ENCODE data around the gene NSMF. TPM values are rescaled to one million over a fixed set of nuclear protein-coding genes. Genes with fewer than 3 reads are reported as not detected.

The NSMF gene
- total and polyA plus RNA-seq, 2 experiments from 2014 or later, result 20.3 to 103 TPM

DNA sequence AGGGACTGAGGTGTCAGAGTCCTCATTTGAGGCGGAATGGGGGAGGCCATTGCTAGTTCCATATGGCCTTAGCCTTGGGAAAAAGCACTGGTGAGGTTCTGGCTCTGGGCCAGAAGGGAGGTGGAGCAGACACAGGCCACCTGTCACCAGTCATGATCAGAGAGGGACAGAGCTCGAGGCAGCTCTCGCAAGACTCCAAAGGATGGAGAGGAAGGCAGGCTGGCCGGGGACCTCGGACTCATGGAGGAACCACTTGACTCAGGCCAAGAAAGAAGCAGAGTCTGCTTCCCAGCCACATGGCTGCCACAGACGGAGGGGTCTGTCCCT, 29.2 kb upstream of the NSMF start:
- H3K9me2 ChIP-seq (ENCODE audit: insufficient read depth), result no peaks in the 10 kb centered on the region
- H3K4me3 Mint-ChIP-seq, result no peak overlapping the region
- H3K36me3 ChIP-seq (ENCODE audit: insufficient read depth), result no peaks in the 10 kb centered on the region
- no peaks in the 10 kb centered on the region for H3K4me1 ChIP-seq (ENCODE audit: insufficient read depth)
- H3K79me2 ChIP-seq (replicated peaks; ENCODE audit: insufficient read depth), result no peaks in the 10 kb centered on the region
- peaks cover 6% of the 10 kb centered on the region for H3K27me3 Mint-ChIP-seq (ENCODE audit: insufficient read depth, low read depth, poor library complexity)
- ATAC-seq, result no peak
- H3K36me3 Mint-ChIP-seq (ENCODE audit: low read depth), result no peaks in the 10 kb centered on the region
- no peak overlapping the region for H3K4me2 ChIP-seq
- no peak overlapping the region for H3K27ac ChIP-seq (ENCODE audit: low read depth)
- no peaks in the 10 kb centered on the region for H4K20me1 ChIP-seq (replicated peaks; ENCODE audit: insufficient read depth)
- no peak for TF ChIP-seq ZNF331 (CRISPR knock-in tag; IDR thresholded peaks at IDR 0.05; ENCODE audit: low read depth)
- TF ChIP-seq STAT1 (IDR thresholded peaks at IDR 0.05; ENCODE audit: unreplicated experiment), result no peak
- TF ChIP-seq NANOG (IDR thresholded peaks at IDR 0.05; ENCODE audit: borderline replicate concordance), result no peak
- TF ChIP-seq, protein P1, sequence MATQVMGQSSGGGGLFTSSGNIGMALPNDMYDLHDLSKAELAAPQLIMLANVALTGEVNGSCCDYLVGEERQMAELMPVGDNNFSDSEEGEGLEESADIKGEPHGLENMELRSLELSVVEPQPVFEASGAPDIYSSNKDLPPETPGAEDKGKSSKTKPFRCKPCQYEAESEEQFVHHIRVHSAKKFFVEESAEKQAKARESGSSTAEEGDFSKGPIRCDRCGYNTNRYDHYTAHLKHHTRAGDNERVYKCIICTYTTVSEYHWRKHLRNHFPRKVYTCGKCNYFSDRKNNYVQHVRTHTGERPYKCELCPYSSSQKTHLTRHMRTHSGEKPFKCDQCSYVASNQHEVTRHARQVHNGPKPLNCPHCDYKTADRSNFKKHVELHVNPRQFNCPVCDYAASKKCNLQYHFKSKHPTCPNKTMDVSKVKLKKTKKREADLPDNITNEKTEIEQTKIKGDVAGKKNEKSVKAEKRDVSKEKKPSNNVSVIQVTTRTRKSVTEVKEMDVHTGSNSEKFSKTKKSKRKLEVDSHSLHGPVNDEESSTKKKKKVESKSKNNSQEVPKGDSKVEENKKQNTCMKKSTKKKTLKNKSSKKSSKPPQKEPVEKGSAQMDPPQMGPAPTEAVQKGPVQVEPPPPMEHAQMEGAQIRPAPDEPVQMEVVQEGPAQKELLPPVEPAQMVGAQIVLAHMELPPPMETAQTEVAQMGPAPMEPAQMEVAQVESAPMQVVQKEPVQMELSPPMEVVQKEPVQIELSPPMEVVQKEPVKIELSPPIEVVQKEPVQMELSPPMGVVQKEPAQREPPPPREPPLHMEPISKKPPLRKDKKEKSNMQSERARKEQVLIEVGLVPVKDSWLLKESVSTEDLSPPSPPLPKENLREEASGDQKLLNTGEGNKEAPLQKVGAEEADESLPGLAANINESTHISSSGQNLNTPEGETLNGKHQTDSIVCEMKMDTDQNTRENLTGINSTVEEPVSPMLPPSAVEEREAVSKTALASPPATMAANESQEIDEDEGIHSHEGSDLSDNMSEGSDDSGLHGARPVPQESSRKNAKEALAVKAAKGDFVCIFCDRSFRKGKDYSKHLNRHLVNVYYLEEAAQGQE (IDR thresholded peaks at IDR 0.05; ENCODE audit: unreplicated experiment), result no peak
- TF ChIP-seq POLR2AphosphoS5 (IDR thresholded peaks at IDR 0.05; ENCODE audit: low read depth), result no peak
- no peak for TF ChIP-seq EZH2 (IDR thresholded peaks at IDR 0.05; ENCODE audit: low read depth, unreplicated experiment)
- no peak for TF ChIP-seq JUNB (IDR thresholded peaks at IDR 0.05; ENCODE audit: unreplicated experiment)
- TF ChIP-seq CREB1 (CRISPR knock-in tag; IDR thresholded peaks at IDR 0.05; ENCODE audit: low read depth), result no peak
- no peak for TF ChIP-seq EZH2phosphoT487 (IDR thresholded peaks at IDR 0.05; ENCODE audit: unreplicated experiment)
- TF ChIP-seq, protein P2, sequence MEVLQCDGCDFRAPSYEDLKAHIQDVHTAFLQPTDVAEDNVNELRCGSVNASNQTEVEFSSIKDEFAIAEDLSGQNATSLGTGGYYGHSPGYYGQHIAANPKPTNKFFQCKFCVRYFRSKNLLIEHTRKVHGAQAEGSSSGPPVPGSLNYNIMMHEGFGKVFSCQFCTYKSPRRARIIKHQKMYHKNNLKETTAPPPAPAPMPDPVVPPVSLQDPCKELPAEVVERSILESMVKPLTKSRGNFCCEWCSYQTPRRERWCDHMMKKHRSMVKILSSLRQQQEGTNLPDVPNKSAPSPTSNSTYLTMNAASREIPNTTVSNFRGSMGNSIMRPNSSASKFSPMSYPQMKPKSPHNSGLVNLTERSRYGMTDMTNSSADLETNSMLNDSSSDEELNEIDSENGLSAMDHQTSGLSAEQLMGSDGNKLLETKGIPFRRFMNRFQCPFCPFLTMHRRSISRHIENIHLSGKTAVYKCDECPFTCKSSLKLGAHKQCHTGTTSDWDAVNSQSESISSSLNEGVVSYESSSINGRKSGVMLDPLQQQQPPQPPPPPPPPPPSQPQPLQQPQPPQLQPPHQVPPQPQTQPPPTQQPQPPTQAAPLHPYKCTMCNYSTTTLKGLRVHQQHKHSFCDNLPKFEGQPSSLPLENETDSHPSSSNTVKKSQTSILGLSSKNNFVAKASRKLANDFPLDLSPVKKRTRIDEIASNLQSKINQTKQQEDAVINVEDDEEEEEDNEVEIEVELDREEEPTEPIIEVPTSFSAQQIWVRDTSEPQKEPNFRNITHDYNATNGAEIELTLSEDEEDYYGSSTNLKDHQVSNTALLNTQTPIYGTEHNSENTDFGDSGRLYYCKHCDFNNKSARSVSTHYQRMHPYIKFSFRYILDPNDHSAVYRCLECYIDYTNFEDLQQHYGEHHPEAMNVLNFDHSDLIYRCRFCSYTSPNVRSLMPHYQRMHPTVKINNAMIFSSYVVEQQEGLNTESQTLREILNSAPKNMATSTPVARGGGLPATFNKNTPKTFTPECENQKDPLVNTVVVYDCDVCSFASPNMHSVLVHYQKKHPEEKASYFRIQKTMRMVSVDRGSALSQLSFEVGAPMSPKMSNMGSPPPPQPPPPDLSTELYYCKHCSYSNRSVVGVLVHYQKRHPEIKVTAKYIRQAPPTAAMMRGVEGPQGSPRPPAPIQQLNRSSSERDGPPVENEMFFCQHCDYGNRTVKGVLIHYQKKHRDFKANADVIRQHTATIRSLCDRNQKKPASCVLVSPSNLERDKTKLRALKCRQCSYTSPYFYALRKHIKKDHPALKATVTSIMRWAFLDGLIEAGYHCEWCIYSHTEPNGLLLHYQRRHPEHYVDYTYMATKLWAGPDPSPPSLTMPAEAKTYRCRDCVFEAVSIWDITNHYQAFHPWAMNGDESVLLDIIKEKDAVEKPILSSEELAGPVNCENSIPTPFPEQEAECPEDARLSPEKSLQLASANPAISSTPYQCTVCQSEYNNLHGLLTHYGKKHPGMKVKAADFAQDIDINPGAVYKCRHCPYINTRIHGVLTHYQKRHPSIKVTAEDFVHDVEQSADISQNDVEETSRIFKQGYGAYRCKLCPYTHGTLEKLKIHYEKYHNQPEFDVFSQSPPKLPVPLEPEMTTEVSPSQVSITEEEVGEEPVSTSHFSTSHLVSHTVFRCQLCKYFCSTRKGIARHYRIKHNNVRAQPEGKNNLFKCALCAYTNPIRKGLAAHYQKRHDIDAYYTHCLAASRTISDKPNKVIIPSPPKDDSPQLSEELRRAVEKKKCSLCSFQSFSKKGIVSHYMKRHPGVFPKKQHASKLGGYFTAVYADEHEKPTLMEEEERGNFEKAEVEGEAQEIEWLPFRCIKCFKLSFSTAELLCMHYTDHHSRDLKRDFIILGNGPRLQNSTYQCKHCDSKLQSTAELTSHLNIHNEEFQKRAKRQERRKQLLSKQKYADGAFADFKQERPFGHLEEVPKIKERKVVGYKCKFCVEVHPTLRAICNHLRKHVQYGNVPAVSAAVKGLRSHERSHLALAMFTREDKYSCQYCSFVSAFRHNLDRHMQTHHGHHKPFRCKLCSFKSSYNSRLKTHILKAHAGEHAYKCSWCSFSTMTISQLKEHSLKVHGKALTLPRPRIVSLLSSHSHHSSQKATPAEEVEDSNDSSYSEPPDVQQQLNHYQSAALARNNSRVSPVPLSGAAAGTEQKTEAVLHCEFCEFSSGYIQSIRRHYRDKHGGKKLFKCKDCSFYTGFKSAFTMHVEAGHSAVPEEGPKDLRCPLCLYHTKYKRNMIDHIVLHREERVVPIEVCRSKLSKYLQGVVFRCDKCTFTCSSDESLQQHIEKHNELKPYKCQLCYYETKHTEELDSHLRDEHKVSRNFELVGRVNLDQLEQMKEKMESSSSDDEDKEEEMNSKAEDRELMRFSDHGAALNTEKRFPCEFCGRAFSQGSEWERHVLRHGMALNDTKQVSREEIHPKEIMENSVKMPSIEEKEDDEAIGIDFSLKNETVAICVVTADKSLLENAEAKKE (CRISPR knock-in tag; IDR thresholded peaks at IDR 0.05), result no peak
- no peak overlapping the region for H2AFZ ChIP-seq
- H3K4me3 ChIP-seq, result no peak overlapping the region
- peaks cover 5% of the 10 kb centered on the region; the same call in 2 of the 3 replicates for H3K9me3 Mint-ChIP-seq
- H3K4me1 Mint-ChIP-seq, result no peaks in the 10 kb centered on the region; the same call in 2 of the 3 replicates
- H3K27ac Mint-ChIP-seq, result no peak overlapping the region
- H3F3A ChIP-seq (replicated peaks; ENCODE audit: low read depth), result no peaks in the 10 kb centered on the region
- H3K27me3 ChIP-seq (ENCODE audit: insufficient read depth), result no peaks in the 10 kb centered on the region
- no peak for DNase-seq (ENCODE audit: low spot score)
